ENCODE data around the gene LARGE1. TPM values are rescaled to one million over a fixed set of nuclear protein-coding genes. Genes with fewer than 3 reads are reported as not detected.

Gene LARGE1
- total and polyA plus RNA-seq, 9 of the 15 experiments (the other 6 are each of a cell fraction or from before 2014, with no cell fraction given), result 0.01 to 0.66 (median 0.14) TPM; not detected in 2

DNA sequence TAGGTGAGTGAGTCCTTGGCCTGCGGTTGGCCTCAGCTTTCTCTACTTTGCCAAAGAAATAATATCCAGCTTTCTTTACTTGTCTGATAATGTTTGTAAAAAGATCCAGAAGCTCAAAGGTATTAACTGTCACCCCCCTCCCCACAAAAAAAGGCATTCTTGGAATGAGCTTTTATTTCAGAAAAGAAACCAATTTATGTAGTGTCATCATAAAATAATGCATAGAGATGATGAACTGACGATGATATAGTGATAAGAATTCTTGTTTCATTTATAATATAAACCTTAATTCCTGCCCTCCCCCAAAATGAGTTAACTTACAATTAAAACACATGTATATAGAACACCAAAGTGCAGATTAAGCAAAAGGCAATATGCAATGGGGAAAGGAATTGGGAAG is 191.4 kb downstream of the LARGE1 start (continued):
- no peak for TF ChIP-seq ZNF408 (CRISPR knock-in tag; IDR thresholded peaks at IDR 0.05; ENCODE audit: low read depth)
- TF ChIP-seq, protein P1, sequence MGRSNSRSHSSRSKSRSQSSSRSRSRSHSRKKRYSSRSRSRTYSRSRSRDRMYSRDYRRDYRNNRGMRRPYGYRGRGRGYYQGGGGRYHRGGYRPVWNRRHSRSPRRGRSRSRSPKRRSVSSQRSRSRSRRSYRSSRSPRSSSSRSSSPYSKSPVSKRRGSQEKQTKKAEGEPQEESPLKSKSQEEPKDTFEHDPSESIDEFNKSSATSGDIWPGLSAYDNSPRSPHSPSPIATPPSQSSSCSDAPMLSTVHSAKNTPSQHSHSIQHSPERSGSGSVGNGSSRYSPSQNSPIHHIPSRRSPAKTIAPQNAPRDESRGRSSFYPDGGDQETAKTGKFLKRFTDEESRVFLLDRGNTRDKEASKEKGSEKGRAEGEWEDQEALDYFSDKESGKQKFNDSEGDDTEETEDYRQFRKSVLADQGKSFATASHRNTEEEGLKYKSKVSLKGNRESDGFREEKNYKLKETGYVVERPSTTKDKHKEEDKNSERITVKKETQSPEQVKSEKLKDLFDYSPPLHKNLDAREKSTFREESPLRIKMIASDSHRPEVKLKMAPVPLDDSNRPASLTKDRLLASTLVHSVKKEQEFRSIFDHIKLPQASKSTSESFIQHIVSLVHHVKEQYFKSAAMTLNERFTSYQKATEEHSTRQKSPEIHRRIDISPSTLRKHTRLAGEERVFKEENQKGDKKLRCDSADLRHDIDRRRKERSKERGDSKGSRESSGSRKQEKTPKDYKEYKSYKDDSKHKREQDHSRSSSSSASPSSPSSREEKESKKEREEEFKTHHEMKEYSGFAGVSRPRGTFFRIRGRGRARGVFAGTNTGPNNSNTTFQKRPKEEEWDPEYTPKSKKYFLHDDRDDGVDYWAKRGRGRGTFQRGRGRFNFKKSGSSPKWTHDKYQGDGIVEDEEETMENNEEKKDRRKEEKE (IDR thresholded peaks at IDR 0.05; ENCODE audit: borderline replicate concordance in 1 of 2, control insufficient read depth in 1 of 2, low read depth in 2 of 2, low read length in 1 of 2), result no peak

DNA sequence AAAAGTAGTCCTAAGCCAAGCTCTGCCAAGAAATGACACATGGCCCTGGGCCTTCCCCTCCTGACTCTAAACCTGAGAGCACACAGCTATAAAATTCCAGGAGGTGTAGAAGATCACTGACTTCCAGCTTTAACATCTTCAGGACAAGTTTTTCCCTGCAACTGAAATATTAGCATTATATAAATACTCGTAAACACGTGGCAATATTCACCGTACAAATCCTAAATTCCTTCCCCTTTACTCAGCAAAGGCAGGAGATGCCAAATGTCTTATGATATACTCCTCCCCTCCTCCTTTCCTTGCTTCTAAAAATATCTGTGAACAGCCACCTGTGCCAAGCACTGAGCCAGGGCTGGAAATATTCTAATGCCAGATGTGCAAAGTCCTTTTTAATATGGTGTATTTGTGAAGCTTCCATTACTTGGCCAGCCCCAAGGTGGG is 194.0 kb downstream of the LARGE1 start:
- no peak for FAIRE-seq
- 0% methylated on average over 3 of the region's 3 CpGs for WGBS (ENCODE audit: insufficient coverage, low coverage, missing lambda C conversion rate)
- intact Hi-C loops (cut with micrococcal nuclease), result no loop called here

More for the DNA sequence above, 194.0 kb downstream of the LARGE1 start:
- H3K27me3 ChIP-seq (ENCODE audit: control insufficient read depth in 2 of 2, insufficient read depth in 2 of 2, low read length in 2 of 2), result no peaks in the 10 kb centered on the region
- no peak overlapping the region for H2AFZ ChIP-seq (ENCODE audit: low read depth, low read length)
- H3K4me1 ChIP-seq (replicated peaks in 1 of 2; ENCODE audit: control insufficient read depth in 2 of 2, insufficient read depth in 2 of 2, low read length in 2 of 2), result no peaks in the 10 kb centered on the region
- CTCF ChIA-PET (ENCODE audit: low intra/inter-chr PET ratio), result no interaction called here
- no peaks in the 10 kb centered on the region for H3K36me3 ChIP-seq (ENCODE audit: control insufficient read depth, insufficient read depth, low read length)
- in situ Hi-C loops (cut with MboI), result no loop called here
- H3K9me1 ChIP-seq (ENCODE audit: control insufficient read depth, insufficient read depth, low read length), result no peaks in the 10 kb centered on the region
- TF ChIP-seq GABPB1 (CRISPR knock-in tag; IDR thresholded peaks at IDR 0.05) (no peak), ZNF140 (CRISPR knock-in tag; IDR thresholded peaks at IDR 0.05) (no peak), ARID2 (IDR thresholded peaks at IDR 0.05) (no peak), ZNF407 (IDR thresholded peaks at IDR 0.05; ENCODE audit: low read depth) (no peak), SPI1 (IDR thresholded peaks at IDR 0.05; ENCODE audit: borderline replicate concordance, low read depth, low read length) (no peak), SIRT6 (IDR thresholded peaks at IDR 0.05; ENCODE audit: low read depth, low read length) (no peak), ZNF583 (CRISPR knock-in tag; IDR thresholded peaks at IDR 0.05) (no peak), HIVEP1 (CRISPR knock-in tag; IDR thresholded peaks at IDR 0.05) (no peak)
- no peak overlapping the region for H3K4me2 ChIP-seq (ENCODE audit: insufficient read depth, low read length)
- H3K9ac ChIP-seq (ENCODE audit: insufficient read depth in 1 of 2, low read depth in 2 of 2, low read length in 2 of 2), result no peak overlapping the region
- no TSS peak for BruUV-seq (replicated peaks)
- H3K79me2 ChIP-seq (ENCODE audit: control insufficient read depth, insufficient read depth, low read length), result no peaks in the 10 kb centered on the region
- H3K9me3 ChIP-seq (replicated peaks; ENCODE audit: control insufficient read depth, insufficient read depth, low read depth, low read length), result no peaks in the 10 kb centered on the region
- no peaks in the 10 kb centered on the region for H4K20me1 ChIP-seq (replicated peaks; ENCODE audit: control insufficient read depth, insufficient read depth, low read length)
- DNase-seq (ENCODE audit: extremely low read depth in 1 of 4, low spot score in 3 of 4) (no peak), ATAC-seq (no peak)
- no peak overlapping the region for H3K27ac ChIP-seq (ENCODE audit: extremely low read depth, low read depth, low read length)
- POLR2A ChIA-PET, result no interaction called here
- H3K4me3 ChIP-seq, result no peak overlapping the region

Measured in K562 (cell line).